Esophagus muscularis mucosa (tissue), 3 donors: Measurements from ENCODE around the gene OR6S1.

ENCODE experiments used
- CTCF ChIP-seq, 3 experiments: fragments of 200-600 bp in 2 of 3; fragments of 450-650 bp in 1 of 3; sonication (generic) in 2 of 3; IDR thresholded peaks; one replicate each; pipeline ENCODE4 v1.5.1; 2017 to 2019; ENCODE audit warnings: antibody characterized with exemption in 3 of 3, mild to moderate bottlenecking in 2 of 3, moderate library complexity in 1 of 3
- POLR2A ChIP-seq: fragments of 450-650 bp; IDR thresholded peaks from one replicate; pipeline ENCODE4 v1.6.1; 2017; ENCODE audit warnings: antibody characterized with exemption, moderate library complexity, mild to moderate bottlenecking, low read depth
- POLR2AphosphoS5 ChIP-seq, 2 donors: sonication (generic); formaldehyde crosslinking; IDR thresholded peaks; one replicate each; pipeline ENCODE4 v1.6.1; 2017; ENCODE audit warnings: antibody characterized with exemption in 2 of 2

- TF ChIP-seq CTCF (IDR thresholded peaks at IDR 0.05) (no peak), POLR2AphosphoS5 (IDR thresholded peaks at IDR 0.05) (no peak), POLR2A (no peak)
Measured at GRCh38 chr14:20659336-20659735, 17.8 kb upstream of the OR6S1 start.
